Hindlimb muscle (tissue), 1 donor: ENCODE results near the gene MROH2A. TPM values are rescaled to one million over a fixed set of nuclear protein-coding genes. Genes with fewer than 3 reads are reported as not detected.
A peak's percentile ranks its signal among the peaks of the same experiment; 100 is the strongest.

Source experiments
- DNase-seq: peaks from one replicate; pipeline ENCODE4 v3.0.0-alpha.2; 2013
- polyA plus RNA-seq: library from polyadenylated mRNA; unstranded; fragments of 120-200 nt; gene quantifications from one replicate; pipeline ENCODE4 v1.2.1, GENCODE V29; 2013; ENCODE audit not compliant: insufficient read length

Gene MROH2A
- polyA plus RNA-seq, 1 donor = not detected

DNA sequence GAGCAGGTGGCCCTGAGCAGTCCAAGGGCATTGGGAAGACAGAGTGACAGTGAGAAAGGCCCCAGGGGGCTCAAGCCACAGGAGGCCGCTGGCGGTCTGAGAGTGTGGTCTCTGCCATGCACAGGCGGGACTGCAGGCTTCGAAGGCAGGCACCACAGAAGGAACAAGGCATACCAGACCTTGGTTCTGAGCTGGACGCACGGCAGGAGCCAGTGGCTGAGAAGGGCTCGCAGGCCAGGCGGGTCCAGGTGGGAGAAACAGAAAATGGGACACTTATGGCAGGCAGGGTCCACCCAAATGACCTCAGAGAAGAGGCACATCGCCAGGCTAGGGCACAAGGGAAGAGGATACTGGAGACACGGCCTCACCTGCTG, 61.3 kb downstream of the MROH2A start:
- no peak for DNase-seq

DNA sequence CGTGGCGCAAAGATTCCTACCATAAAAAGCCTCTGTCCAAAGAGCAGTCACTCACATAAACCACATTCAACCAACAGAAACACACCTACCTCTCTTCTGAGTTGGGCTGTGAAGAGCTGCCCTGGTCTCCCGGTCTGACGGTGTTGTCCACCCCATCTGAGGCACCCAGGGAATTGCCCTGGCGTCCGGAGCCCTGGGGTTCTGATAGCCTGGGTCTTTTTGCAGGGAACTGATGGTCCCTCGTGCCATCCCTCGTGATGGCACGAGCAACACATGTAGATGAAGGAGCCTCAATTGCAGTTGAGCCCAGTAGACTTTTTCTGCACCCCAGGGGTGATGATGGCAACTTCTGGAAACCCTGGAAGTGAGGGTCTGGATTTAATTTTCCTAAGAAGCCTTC, 62.4 kb downstream of the MROH2A start:
- no peak for DNase-seq

- DNase-seq = no peak
Measured at GRCh38 chr2:233841183-233841582, 63.1 kb downstream of the MROH2A start.

GRCh38 chr2:233844064-233844807, 66.1 kb downstream of the MROH2A start:
- DNase-seq = no peak

DNA sequence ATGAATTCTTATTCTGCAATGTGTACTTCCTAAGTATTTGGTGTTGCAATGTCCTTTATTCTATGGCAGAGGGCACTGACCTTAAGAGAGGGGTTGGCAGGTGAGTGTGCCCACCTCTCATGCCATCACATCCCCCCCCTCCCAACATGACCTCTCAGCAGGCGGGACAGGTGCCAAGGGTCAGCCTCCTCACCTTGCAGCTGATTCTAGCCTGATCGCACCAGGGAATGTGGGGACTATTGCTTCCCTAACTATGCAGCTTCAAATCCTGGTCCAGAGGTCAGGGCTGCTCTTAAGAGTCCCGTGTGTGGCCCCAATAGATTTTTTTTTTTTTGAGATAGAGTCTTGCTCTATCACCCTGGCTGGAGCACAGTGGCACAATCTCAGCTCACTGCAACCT, 66.7 kb downstream of the MROH2A start:
- DNase-seq = no peak

- no peak for DNase-seq
Measured at GRCh38 chr2:233845301-233846060, 67.4 kb downstream of the MROH2A start.

GRCh38 chr2:233846387-233847247, 68.5 kb downstream of the MROH2A start:
- DNase-seq = no peak

GRCh38 chr2:233847248-233847898, 69.2 kb downstream of the MROH2A start:
- no peak for DNase-seq

DNA sequence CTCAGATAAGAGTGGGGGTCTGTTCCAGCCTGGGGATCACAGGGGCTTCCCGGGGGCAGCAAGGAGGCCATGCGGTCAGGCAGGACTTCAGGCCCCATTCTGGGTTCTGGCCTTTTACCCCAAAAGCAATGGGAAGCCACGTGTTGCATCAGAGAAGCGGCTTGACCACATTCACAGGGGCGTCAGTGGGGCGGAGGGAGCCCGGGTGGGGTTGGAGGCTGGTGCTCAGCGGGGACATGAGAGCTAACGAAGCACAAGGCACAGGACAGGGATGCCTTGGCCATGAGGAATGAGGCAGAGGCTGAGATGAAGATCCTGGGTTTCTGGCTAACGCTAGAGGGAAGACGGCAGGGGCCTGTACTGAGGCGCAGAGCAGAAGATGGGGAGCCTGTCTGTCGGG, 70.1 kb downstream of the MROH2A start:
- no peak for DNase-seq

DNA sequence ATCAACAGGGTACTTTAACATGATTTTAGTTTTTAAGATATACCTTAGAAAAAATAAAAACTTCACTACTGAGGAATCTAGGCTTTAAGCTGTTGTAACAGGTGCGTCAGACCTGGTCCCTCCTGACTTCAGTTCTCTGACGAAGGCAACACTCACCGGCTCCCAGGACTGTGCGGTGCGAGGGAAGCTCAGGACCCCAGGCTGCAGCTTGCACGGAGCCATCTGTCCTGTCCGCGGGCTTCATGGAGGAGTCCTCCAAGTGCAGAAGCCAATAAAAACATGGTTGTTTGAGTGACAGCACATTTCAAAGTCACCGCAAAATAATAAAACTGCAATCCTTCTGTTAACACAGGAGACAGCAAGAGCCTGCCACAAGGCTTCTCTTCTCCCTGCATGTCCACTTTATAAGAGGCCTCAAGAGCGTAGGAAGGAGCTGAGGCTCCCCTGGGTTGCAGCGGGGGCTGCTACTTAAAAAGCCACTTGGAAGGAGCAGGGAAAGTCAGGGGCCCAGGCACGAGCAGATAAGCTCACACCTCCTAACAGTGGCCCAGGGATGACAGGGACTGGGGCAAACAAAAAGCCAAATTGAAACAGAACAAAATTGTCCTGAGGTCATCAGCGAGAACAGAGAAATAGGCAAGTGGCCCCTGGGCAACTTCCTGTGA, 71.6 kb downstream of the MROH2A start:
- DNase-seq = no peak

- no peak for DNase-seq
Measured at GRCh38 chr2:233850745-233851144, 72.6 kb downstream of the MROH2A start.

- no peak for DNase-seq
Measured at GRCh38 chr2:233851169-233851568, 73.0 kb downstream of the MROH2A start.

DNA sequence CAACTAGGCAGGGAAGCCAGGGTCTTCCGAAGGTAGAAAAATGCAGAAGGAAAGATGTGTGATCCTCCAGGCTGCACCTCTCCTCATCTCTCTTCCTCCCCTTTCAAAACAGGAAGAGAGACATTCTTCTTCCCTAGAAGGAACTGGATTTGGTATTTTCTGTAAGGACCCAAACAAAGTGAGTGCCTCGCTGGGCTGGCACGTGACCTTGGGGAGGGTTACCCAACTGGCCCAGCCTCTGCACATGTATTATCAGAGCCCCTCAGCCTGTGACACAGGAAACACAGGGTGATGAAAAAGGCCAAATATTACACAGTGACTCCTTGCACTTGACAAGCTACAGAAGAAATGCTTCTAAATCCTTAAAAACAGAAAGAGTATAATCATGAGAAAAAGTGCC, 73.9 kb downstream of the MROH2A start:
- DNase-seq = no peak

DNA sequence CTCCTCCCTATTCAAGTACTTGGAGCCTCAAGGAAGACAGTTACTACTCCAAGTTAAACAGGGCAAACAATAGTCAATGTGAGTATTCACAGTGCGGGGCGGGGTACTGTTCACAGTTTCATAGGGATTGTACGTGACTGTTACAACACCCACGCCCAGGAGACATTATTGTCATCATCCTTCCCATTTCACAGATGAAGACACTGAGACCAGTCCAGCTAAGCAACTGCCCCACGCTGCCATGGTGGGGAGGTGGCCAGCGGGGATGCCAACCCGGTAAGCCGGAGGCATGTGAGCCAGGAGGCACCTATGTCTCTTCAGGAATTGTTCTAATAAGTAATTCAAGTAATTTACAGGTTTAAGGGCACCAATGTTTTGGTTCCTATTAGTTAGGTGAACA, 75.2 kb downstream of the MROH2A start:
- no peak for DNase-seq

DNA sequence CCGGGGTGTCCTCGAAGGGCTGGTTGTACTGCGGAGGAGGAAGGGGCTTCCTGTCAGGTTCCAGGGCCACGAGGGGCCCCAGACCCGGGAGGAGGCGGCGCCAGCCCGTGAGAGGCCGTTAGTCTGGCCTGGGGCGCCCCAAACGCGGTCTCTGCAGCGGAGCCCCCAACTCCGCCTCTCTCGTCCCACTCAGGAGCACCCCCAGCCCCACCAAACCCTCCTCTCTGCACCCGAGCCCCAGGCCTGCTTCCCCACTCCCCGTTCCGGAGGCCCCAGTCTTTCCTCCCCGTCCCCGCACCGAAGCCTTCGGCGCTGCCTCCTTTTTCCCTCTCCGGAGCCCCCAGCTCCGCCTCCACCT, 75.7 kb downstream of the MROH2A start:
- DNase-seq = no peak

DNA sequence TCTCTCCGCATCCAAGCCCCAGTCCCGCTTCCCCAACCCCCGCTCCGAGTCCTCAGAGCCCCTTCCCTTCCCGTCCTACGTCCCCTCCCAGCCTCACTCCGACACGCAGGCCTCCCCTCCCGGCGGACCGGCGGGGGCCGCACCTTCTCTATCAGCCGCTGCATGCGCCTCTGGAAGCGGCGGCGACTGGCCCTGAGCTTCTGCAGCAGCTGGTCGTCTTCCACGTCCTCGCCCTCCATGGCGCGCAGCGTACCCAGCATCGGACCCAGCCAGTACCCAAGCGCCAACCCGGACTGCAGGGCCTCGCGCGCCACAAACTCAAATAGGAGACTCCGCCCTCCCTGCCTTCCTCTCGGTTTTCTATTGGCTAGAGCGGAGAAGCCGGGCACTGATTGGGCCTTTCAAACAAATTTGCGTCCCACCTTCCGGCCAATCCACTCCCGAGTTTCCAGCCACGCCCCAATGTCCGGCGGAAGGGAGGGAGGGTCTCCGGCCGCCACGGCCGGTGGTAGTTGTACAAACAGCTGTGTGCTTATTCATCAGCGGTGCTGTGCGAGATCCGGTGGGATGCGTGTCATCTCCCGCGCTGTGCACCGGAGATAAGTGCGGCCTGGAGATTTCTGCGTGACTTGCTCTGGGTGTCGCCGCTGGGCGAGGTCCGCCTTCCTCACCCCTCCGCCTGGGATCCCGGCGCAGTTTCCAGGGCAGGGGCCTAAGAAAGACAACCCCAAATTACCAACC, 76.3 kb downstream of the MROH2A start, which contains the start of gene HJURP:
Gene HJURP (minus strand): TSS at position 295 of the 741 bp plus-strand sequence. CDS start 35 bp downstream, at position 260.
- peak; percentile 93 for DNase-seq

- no peak for DNase-seq
Measured at GRCh38 chr2:233855345-233855744, 77.2 kb downstream of the MROH2A start.

- DNase-seq = no peak
Measured at GRCh38 chr2:233856184-233856583, 78.1 kb downstream of the MROH2A start.

DNA sequence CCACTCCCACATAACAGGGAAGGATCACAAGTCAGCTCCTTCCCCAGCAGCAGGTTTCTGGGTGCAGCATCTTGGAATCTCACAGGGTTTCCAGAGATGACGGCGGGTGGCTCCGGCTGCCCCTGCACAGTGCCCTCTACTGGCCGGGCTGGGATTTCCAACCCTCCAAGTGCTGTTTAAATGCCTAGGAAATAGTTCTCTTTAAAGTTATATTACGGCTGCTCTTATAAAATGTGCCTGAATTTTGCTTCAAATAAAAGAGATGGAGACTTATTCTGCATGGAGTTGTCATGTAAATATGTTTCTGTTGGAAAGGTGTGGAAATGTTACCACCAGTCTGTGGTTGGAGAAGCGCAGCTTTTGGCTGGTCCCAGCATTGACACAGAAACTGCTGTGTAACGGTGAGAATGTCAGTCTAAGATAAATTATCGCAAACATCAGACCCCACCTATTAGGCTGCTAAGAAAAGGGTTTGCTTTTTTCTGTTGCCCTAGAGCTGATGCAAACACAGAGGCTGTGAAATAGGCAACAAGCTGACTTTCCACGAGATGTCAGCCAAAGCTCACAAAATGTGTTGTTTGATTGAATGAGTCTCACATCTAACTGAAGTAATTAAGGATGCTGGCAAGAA, 79.5 kb downstream of the MROH2A start:
- DNase-seq = no peak

DNA sequence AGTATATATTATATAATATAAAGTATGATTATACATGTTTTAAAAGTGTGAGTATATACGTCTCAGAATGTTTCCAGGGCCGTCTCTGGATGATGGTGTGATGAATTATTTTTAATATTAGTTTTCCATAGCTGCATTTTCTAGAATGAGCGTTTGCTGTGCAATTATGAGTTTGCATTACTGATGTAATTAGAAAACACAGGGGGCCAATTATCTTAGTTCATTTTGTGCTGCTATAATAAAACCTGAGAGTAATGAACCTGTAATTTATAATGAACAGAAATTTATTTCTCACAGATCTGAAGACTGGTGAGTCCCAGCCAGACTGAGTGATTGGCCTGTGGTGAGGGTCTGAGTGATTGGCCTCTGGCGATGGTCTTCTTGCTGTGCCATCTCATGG, 80.2 kb downstream of the MROH2A start:
- no peak for DNase-seq

DNA sequence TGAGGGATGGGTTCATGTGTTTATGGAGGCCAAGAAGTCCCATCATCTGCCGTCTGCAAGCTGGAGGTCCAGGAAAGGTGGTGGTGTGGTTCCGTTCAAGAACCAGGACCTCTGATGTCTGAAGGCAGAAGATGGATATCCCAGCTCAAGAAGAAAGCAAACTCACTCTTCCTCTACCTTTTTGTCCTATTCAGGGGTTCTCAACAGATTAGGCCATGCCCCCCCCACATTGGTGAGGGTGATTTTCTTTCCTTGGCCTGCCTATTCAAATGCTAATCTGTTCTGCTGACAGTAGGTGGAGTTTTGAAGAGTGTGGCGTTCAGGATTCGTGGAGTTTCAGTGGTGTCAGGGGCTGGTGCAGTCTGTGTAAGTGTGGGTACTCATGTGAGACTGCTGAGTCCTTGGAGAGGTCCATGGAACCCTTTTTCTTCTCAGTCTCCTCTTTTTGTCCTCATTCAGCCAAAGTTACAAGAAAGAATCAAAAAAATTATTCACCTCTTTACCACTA, 84.2 kb downstream of the MROH2A start:
- no peak for DNase-seq
